ENCODE measurements around the gene LRG1. TPM values are rescaled to one million over a fixed set of nuclear protein-coding genes. Genes with fewer than 3 reads are reported as not detected.
A peak's percentile ranks its signal among the peaks of the same experiment; 100 is the strongest.
"Not testable (repeated sequence)": the region's sequence is repeated elsewhere in the genome, so short reads cannot be mapped to it uniquely, and the experiment has no call there.

The LRG1 gene
- total and polyA plus RNA-seq, 4 donors, result 0.36 to 1.3 (median 0.46) TPM

DNA sequence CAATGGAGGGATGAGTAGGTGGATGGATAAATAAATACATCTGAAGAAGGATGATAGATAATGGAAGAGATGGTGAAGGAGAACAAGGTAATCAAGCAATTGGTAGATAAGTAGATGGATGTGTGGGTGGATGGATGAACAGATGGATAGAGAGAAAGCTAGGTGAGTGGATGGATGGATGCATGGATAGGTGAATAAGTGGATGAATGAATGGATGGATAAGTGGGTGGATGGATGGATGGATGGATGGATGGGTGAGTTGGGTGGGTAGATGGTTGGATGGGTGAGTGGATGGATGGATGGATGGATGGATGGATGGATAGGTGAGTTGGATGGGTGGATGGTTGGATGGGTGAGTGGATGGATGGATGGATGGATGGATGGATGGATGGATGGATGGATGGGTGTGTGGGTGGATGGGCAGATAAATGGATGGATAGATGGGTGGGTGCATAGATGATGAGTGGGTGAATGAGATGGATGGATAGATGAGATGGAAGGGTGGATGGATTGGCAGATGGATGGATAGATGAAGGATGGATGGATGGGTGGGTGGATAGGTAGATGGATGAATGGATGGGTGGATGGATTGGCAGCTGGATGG is 13.4 kb upstream of the LRG1 start:
- Histone ChIP-seq H3K4me3 (ENCODE audit: low read depth, low read length) (no peak overlapping the region), H3K27me3 (ENCODE audit: control insufficient read depth, insufficient read depth, low read length) (no peaks in the 10 kb centered on the region), H3K4me1 (ENCODE audit: control insufficient read depth, insufficient read depth, low read length) (peaks cover 3% of the 10 kb centered on the region), H3K9me3 (ENCODE audit: control insufficient read depth, insufficient read depth, low read length) (no peaks in the 10 kb centered on the region), H3K36me3 (ENCODE audit: control insufficient read depth, insufficient read depth, low read length) (peaks cover 93% of the 10 kb centered on the region), H3K27ac (ENCODE audit: low read depth, low read length) (no peak overlapping the region)
- no peak for DNase-seq (ENCODE audit: low read depth in 4 of 6, low spot score in 6 of 6)

DNA sequence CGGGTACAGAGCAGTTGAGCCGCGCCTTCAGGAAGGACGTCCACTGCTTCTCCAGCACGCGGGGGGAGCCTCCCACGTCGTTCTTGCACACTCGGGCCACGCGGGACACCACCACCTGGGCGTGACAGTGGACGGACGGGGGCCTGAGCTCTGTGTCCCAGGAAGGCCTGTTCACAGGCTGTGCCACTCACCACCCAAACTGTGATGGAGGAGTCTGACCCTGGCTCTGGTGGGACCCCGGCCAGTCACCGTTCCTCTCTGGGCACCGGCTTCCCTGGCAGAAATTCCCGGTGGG is 12.6 kb upstream of the LRG1 start:
- no peak overlapping the region for H3K27ac ChIP-seq (ENCODE audit: low read depth, low read length)
- H3K4me3 ChIP-seq (ENCODE audit: low read depth, low read length), result no peak overlapping the region
- no peak for DNase-seq (ENCODE audit: low read depth in 4 of 6, low spot score in 6 of 6)
- no peaks in the 10 kb centered on the region for H3K9me3 ChIP-seq (ENCODE audit: control insufficient read depth, insufficient read depth, low read length)
- no peaks in the 10 kb centered on the region for H3K4me1 ChIP-seq (ENCODE audit: control insufficient read depth, insufficient read depth, low read length)
- 90% methylated on average over 6 of the region's 18 CpGs for WGBS (ENCODE audit: insufficient coverage)
- H3K36me3 ChIP-seq (ENCODE audit: control insufficient read depth, insufficient read depth, low read length), result peaks cover 93% of the 10 kb centered on the region
- H3K27me3 ChIP-seq (ENCODE audit: control insufficient read depth, insufficient read depth, low read length), result no peaks in the 10 kb centered on the region

DNA sequence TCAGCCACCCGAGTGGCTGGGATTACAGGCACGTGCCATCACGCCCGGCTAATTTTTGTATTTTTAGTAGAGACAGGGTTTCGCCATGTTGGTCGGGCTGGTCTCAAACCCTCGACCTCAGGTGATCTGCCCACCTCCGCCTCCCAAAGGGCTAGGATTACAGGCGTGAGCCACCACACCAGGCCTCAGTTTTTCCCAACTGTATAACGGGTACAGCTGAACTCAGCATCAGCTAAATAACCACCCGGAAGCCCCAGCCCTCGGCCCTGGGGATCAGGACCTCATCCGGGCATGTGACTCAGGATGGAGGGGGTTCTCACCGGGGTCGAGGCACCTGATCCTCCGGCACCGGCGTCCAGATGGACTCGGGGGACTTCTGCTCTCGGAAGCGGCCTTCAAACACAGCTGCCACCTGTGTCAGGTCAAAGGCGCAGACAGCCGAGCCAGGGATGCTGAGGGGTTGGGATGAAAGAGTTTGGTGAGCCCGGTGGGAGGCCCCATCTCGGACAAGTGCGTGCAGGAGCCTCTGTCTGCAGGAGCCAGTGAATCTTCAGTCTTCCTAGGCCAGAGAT is 10.7 kb upstream of the LRG1 start:
- no peak overlapping the region for H3K4me3 ChIP-seq (ENCODE audit: low read depth, low read length)
- peaks cover 88% of the 10 kb centered on the region for H3K36me3 ChIP-seq (ENCODE audit: control insufficient read depth, insufficient read depth, low read length)
- no peak for DNase-seq (ENCODE audit: low read depth in 4 of 6, low spot score in 6 of 6)
- WGBS (ENCODE audit: insufficient coverage), result 93% methylated on average over 24 of the region's 26 CpGs
- no peaks in the 10 kb centered on the region for H3K27me3 ChIP-seq (ENCODE audit: control insufficient read depth, insufficient read depth, low read length)
- H3K27ac ChIP-seq (ENCODE audit: low read depth, low read length), result no peak overlapping the region
- no peaks in the 10 kb centered on the region for H3K9me3 ChIP-seq (ENCODE audit: control insufficient read depth, insufficient read depth, low read length)
- H3K4me1 ChIP-seq (ENCODE audit: control insufficient read depth, insufficient read depth, low read length), result no peaks in the 10 kb centered on the region

DNA sequence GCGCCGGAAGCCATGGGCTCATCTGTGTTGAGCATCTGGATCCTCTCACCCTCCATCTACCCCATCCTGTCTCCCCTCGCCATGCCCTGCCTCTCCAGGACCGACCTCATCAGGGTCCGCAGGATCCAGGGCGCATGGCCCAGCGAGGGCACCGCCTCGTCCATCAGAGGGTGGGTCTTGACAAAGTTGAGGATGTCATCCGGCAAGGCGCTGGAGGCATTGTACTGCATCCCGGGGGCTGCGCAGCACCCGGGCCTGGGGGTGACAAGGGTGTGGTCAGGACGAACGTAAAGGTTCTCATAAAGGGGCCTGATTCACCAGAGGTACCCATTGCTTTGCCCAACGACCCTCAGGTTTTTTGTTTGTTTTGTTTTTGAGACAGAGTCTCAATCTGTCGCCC is 10.2 kb upstream of the LRG1 start:
- Histone ChIP-seq H3K4me3 (ENCODE audit: low read depth, low read length) (no peak overlapping the region), H3K36me3 (ENCODE audit: control insufficient read depth, insufficient read depth, low read length) (peaks cover 87% of the 10 kb centered on the region), H3K27me3 (ENCODE audit: control insufficient read depth, insufficient read depth, low read length) (no peaks in the 10 kb centered on the region), H3K4me1 (ENCODE audit: control insufficient read depth, insufficient read depth, low read length) (no peaks in the 10 kb centered on the region), H3K9me3 (ENCODE audit: control insufficient read depth, insufficient read depth, low read length) (no peaks in the 10 kb centered on the region), H3K27ac (ENCODE audit: low read depth, low read length) (no peak overlapping the region)
- DNase-seq (ENCODE audit: low read depth in 4 of 6, low spot score in 6 of 6), result no peak
- WGBS (ENCODE audit: insufficient coverage), result 93% methylated on average over 17 of the region's 18 CpGs

DNA sequence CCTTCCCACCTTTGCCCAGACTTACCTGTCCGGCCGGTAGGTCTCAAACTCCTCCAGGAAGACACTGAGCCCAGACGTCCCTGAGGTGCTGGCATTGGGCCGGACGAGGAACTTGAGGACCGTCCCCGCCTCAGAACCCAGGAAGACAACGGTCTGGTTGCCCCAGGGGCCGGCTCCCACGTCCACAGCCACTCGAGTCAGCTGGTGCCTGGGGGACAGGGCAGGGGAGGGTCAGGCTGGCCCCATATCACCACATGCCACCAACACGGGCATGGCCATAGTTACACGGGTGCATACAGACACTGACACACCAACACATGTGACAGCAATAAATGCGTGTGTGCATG is 8.4 kb upstream of the LRG1 start:
- Histone ChIP-seq H3K4me1 (ENCODE audit: control insufficient read depth, insufficient read depth, low read length) (no peaks in the 10 kb centered on the region), H3K9me3 (ENCODE audit: control insufficient read depth, insufficient read depth, low read length) (no peaks in the 10 kb centered on the region), H3K4me3 (ENCODE audit: low read depth, low read length) (no peak overlapping the region), H3K27ac (ENCODE audit: low read depth, low read length) (no peak overlapping the region), H3K27me3 (ENCODE audit: control insufficient read depth, insufficient read depth, low read length) (no peaks in the 10 kb centered on the region), H3K36me3 (ENCODE audit: control insufficient read depth, insufficient read depth, low read length) (peaks cover 80% of the 10 kb centered on the region)
- DNase-seq (ENCODE audit: low read depth in 4 of 6, low spot score in 6 of 6), result no peak
- WGBS (ENCODE audit: insufficient coverage), result 83% methylated on average over 14 of the region's 14 CpGs

DNA sequence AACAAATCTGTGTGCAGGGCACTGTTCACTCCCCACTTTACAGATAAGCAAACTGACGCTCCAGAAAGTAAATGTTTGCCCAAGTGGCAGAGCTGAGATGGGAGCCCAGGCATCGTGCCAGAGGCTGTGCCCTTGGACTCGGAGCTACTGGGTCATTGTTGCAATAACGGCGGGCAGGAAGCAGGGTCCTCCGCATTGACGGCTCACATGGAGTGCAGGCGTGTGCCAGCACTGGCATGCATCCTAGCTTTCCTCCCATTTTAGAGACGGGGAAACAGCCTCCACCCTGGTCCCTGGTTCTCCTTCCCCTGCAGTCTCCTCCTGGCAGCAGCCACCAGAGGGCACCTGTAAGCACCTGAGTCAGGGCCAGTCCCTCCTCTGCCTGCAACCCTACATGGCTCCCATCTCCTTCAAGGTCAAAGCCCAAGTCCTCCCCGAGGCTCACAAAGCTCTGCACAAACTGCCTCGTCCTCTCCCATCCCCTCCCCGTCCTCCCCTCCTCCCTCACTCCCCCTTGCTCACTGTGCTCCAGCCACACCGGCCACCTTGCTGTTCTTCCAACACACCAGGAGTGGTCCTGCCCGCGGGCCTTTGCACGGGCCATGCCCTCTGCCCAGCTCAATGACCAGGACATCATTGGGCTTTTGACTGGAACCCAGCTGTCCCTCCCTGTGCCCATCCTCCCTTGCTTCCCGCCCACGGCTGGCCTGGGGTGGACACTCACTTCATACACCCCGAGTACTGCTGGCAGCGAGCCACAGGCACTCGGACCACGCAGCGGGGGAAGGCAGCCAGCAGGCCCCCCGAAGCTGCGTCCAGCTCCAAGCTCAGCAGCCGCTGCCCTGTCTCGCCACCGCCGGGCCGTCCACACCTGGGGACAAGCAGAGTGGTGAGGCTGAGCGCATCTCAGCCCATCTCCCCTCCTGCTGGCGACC is 7.7 kb upstream of the LRG1 start:
- Histone ChIP-seq H3K4me3 (ENCODE audit: low read depth, low read length) (no peak overlapping the region), H3K27ac (ENCODE audit: low read depth, low read length) (no peak overlapping the region), H3K9me3 (ENCODE audit: control insufficient read depth, insufficient read depth, low read length) (no peaks in the 10 kb centered on the region), H3K36me3 (ENCODE audit: control insufficient read depth, insufficient read depth, low read length) (peaks cover 80% of the 10 kb centered on the region), H3K4me1 (ENCODE audit: control insufficient read depth, insufficient read depth, low read length) (no peaks in the 10 kb centered on the region), H3K27me3 (ENCODE audit: control insufficient read depth, insufficient read depth, low read length) (no peaks in the 10 kb centered on the region)
- peak in 1 of 6 donors; percentile 14 for DNase-seq (ENCODE audit: low read depth in 4 of 6, low spot score in 6 of 6)
- WGBS (ENCODE audit: insufficient coverage), result 74% methylated on average over 31 of the region's 32 CpGs

DNA sequence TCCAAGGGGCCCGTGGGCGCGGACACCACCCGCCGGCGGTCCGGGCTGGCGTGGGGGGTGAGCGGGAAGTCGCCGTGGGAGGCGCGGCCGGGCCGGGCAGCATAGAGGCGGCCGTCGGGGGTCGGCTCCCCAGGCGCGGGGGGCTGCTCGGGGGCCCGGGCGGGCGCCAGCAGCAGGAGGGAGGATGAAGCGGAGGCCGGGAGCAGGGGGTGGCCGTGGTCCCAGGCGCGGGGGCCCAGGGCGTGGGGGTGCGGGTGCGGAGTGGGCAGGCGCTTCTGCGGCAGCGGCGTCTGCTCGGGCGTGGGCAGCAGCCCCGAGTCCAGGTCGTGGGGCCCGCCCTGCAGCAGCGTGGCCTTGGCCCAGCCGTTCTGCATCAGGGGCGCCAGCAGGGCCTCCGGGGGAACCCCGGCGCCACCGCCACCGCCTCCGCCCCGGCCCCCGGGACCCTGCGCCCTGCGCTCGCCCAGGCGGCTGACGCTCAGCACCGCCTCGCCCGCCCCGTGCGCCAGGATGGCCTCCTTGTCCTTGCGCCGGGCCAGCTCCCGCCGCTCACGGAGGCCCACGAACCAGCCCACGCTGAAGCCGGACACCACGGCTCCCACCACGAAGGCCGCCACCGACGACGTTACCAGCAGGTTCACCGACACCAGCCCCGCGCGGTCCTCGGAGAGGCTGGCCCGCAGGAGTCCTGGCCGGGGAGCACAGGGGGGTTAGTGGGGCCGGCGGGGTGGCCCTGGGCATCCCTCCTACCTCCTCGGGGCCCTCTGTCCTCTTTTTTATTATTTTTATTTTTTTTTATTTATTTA is 4.2 kb upstream of the LRG1 start:
- H3K27ac ChIP-seq (ENCODE audit: low read depth, low read length), result no peak overlapping the region
- DNase-seq (ENCODE audit: low read depth in 4 of 6, low spot score in 6 of 6), result no peak
- H3K4me1 ChIP-seq (ENCODE audit: control insufficient read depth, insufficient read depth, low read length), result no peaks in the 10 kb centered on the region
- WGBS (ENCODE audit: insufficient coverage), result 93% methylated on average over 84 of the region's 87 CpGs
- no peak overlapping the region for H3K4me3 ChIP-seq (ENCODE audit: low read depth, low read length)
- H3K9me3 ChIP-seq (ENCODE audit: control insufficient read depth, insufficient read depth, low read length), result no peaks in the 10 kb centered on the region
- peaks cover 53% of the 10 kb centered on the region for H3K36me3 ChIP-seq (ENCODE audit: control insufficient read depth, insufficient read depth, low read length)
- no peaks in the 10 kb centered on the region for H3K27me3 ChIP-seq (ENCODE audit: control insufficient read depth, insufficient read depth, low read length)

DNA sequence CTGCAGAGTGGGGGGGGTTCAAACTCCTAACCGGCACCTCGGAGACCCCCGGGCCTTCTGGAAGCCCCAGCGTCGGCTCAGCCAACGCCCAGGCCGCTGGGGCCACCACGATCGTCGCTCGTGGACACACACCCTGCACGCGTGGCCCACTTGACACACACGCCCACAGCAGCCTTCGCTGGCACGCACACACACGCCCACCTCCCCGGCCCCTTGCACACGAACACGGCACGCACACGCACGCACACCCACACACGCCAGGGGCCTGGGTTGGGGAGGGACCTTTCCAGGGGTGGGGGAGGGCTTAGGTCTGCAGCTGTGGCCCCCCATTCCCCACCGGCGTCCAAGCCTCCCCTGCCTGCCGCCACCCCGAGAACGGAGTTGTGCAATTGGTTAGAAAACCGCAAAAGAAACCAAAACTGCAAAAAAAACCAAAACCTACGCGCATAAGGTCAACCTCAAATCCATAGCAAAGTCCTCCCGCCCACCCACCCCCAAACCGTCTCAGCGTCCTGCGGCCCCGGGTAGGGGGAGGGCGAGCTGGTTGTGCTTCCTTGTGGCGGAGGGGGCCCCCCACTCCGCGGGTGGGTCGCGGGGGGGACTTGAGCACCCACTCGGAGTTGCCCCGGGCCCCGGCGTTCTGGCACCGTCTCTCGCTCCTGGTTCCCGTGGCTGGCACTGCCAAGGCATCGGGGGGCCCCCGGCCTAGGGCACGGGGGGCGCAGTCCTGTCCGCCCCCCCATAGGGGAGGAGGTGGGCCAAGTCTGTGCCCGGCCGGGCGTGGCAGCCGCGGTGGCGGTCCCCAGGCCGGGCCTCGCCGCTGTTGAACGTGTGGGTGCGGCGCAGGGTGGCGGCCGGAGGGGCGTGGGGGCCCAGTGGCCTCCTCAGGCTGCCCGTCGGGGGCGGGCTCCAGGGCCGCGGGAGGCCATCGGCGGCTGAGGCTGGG is 3.3 kb upstream of the LRG1 start:
- WGBS (ENCODE audit: insufficient coverage), result 89% methylated on average over 54 of the region's 77 CpGs
- Histone ChIP-seq H3K4me3 (ENCODE audit: low read depth, low read length) (no peak overlapping the region), H3K27ac (ENCODE audit: low read depth, low read length) (no peak overlapping the region), H3K4me1 (ENCODE audit: control insufficient read depth, insufficient read depth, low read length) (no peaks in the 10 kb centered on the region), H3K36me3 (ENCODE audit: control insufficient read depth, insufficient read depth, low read length) (peaks cover 48% of the 10 kb centered on the region), H3K9me3 (ENCODE audit: control insufficient read depth, insufficient read depth, low read length) (no peaks in the 10 kb centered on the region), H3K27me3 (ENCODE audit: control insufficient read depth, insufficient read depth, low read length) (no peaks in the 10 kb centered on the region)
- no peak for DNase-seq (ENCODE audit: low read depth in 4 of 6, low spot score in 6 of 6)

DNA sequence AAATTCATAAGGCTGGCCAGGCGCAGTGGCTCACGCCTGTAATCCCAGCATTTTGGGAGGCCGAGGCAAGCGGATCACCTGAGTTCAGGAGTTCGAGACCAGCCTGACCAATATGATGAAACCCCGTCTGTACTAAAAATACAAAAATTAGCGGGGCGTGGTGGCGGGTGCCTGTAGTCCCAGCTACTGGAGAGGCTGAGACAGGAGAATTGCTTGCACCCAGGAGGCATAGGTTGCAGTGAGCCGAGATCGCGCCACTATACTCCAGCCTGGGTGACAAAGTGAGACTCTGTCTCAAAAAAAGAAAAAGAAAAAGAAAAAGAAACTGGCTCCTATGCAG is 1.9 kb upstream of the LRG1 start:
- not testable (repeated sequence) for H3K27ac ChIP-seq (ENCODE audit: low read depth, low read length); DNase-seq (ENCODE audit: low read depth in 4 of 6, low spot score in 6 of 6); H3K27me3 ChIP-seq (ENCODE audit: control insufficient read depth, insufficient read depth, low read length); H3K4me3 ChIP-seq (ENCODE audit: low read depth, low read length); H3K9me3 ChIP-seq (ENCODE audit: control insufficient read depth, insufficient read depth, low read length); H3K4me1 ChIP-seq (ENCODE audit: control insufficient read depth, insufficient read depth, low read length)
- peaks cover 34% of the 10 kb centered on the region for H3K36me3 ChIP-seq (ENCODE audit: control insufficient read depth, insufficient read depth, low read length)
- WGBS (ENCODE audit: insufficient coverage), result 96% methylated on average over 11 of the region's 12 CpGs

Measured in spinal cord (tissue), 10 donors.